ENCODE data around the gene GPR142. TPM values are rescaled to one million over a fixed set of nuclear protein-coding genes. Genes with fewer than 3 reads are reported as not detected.
A peak's percentile ranks its signal among the peaks of the same experiment; 100 is the strongest.

GPR142 gene
- total RNA-seq, 2 donors from 2014 or later, result 0.15 TPM; not detected in 1

DNA sequence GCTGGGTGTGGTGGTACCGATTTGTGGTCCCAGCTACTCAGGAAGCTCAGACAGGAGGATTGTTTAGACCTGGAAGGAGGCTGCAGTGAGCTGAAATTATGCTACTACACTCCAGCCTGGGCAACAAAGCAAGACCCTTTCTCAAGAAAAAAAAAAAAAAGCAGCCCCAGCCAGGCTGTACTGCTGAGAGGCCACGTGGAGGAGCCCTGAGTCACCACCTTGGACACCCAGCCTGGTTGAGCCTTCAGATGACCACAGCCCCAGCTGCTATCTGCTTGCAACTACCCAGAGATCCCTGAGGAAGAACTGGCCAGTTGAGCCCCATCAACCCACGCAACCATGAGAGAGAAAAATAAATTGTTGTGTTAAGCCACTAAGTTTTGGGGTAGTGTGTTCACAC is 41.0 kb downstream of the GPR142 start:
- ATAC-seq (peak in 1 of 2 donors; percentile 65), DNase-seq (no peak)
- intact Hi-C loops (cut with DNase I), result no loop called here

DNA sequence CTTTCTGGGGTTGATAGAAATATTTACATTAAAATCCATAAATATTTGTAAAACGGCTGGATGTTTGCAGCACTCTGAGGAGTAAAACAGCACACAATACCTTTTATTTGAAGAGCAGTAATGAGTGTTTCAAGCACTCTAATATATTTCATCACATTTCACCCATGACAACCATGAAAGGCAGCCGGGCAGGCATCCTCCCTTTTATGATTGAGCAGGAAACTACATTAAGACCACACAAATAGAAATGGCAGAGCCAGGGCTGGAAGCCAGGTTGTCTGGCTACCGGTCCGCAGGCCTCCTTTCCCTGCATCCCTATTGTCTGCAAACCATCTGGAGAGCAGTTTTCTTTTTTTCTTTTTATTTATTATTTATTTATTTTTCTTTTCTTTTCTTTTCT is 41.5 kb downstream of the GPR142 start:
- intact Hi-C loops (cut with DNase I), result no loop called here
- ATAC-seq (no peak), DNase-seq (no peak)

DNA sequence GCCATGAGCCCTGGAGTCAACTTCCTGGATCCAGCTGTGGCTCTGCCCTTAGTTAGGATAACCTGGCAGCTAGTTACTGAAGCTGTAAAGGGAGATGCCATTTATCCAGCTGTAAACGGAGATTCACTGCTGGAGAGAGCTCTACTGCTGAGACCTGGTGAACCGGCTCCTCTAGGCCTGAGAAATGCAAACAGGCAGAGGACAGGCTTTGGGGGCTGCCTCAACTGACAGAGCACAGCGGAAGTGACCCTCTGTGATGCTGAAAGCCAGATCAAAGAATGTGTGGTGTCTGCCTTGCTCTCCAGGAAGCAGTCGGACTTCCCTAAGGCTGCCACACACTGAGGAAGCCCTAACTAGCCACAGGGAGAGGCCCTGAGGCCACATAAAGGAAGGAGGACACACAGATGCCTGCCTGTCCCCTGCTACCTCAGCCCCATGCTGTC is 42.7 kb downstream of the GPR142 start:
- DNase-seq, result no peak
- intact Hi-C loops (cut with DNase I), result no loop called here
- ATAC-seq, result no peak

DNA sequence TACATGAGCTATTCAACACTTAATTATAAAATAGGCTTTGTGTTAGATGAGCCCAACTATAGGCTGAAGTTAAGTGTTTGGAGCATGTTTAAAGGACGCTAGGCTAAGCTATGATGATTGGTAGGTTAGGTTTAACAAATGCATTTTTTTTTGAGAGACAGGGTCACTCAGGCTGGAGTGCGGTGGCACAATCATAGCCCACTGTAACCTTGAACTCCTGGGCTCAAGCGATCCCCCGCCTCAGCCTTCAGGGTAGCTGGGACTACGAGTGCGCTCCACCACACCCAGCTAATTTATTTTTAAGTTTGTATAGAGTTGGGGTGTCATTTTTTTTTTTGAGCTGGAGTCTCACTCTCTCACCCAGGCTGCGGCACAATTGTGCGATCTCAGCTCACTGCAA is 45.3 kb downstream of the GPR142 start:
- DNase-seq (no peak), ATAC-seq (no peak)
- intact Hi-C loops (cut with DNase I), result no loop called here

DNA sequence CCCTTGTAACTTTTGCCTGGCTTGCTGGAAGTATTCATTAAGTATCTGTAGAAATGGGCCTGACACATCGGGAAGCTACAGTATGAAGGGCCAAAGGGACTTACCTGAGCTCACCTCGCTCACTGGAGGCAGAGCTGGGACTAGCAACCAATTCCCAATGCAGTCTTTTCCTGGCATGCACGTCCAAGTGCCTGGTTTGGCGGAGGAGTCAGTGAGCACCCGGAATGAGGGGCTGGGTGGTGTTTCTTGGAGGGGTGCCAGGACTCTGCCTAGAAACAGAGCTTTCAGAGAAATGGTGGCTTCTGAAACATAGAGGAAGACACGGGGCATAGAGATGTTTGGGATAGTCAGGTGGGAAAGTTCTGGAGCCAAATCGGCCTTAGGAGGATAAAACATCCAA is 46.2 kb downstream of the GPR142 start:
- intact Hi-C loops (cut with DNase I), result no loop called here
- no peak for DNase-seq
- ATAC-seq, result no peak

DNA sequence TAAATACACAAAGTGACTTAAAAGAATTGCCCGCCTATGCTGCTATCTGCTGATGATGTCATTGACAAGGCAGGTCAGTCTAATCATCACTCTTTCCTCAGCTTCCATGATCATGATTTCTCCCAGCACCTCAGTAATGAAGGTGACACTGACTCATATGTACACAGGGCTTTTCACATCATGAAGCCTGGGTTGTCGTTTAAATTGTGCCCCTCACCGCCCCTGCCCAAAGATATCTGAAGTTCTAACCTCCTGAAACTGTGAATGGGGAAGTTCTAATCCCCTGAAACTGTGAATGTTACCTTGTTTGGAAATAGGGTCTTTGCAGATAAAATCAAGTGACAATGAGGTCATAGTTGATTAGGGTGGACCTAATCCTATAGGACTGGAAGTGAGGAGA is 47.2 kb downstream of the GPR142 start:
- no peak for DNase-seq
- ATAC-seq, result no peak
- intact Hi-C loops (cut with DNase I), result no loop called here

DNA sequence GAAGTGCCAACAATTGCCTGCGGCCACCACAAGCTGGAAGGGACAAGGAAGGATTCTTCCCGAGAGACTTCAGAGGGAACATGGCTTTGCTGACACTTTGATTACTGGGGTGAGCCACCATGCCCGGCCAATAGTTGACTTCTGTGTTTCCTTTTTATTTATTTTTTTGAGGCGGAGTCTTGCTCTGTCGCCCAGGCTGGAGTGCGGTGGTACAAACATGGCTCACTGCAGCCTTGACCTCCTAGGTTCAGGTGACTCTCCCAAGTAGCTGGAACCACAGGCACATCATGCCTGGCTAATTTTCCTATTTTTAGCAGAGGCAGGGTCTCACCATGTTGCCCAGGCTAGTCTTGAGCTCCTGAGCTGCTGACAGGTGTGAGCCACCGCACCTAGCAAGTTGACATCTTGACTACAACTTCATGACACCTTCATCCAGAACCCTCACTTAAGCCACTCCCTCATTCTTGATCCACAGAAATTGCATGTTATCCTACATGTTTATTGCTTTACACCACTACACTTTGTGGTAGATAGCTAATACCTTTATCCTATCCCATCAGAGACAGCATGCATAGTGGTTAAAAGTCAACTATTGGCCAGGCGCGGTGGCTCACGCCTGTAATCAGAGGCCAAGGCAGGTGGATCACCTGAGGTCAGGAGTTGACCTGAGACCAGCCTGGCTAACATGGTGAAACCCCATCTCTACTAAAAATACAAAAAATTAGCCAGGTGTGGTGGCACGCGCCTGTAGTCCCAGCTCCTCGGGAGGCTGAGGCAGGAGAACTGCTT is 48.5 kb downstream of the GPR142 start:
- no peak for DNase-seq
- no peak for ATAC-seq
- intact Hi-C loops (cut with DNase I), result no loop called here

DNA sequence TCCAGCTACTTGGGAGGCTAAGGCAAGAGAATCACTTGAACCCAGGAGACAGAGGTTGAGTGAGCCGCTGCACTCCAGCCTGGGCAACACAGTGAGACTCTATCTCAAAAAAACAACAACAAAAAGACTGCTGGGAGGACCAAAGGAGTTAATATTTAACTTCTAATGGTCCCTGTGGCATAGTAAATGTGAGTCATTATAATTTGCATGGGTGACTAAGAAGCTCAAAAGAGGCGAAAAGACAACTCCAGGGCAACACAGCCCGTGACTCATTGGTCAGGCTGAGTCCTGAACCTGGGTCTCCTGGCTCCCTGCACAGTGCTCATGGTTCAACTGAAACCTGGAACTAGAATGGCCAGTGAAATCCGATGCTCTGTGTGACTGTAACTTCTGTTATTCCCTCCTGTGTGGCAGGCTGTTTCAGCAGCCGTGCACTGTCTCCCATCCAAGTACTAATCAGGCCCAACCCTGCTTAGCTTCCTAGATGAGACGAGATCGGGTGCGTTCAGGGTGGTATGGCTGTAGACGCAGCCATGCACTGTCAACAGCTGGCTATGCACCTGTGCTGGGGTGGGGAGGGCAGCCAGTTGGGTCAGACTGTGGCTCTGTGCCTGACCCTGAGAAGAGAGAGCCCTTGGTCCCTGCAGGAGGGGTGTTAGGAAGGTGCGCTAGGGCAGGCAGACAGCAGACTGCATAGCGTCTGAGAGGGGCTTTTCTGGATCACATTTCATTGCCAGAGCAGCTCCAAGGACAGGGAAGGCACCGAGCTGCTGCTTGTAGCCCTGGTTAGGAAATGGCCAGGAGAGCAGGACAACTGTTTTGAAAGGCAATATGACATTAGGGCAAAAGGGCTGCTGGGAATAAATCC is 50.1 kb downstream of the GPR142 start:
- intact Hi-C loops (cut with DNase I), result no loop called here
- peak in 1 of 2 donors; percentile 62 for ATAC-seq
- no peak for DNase-seq

DNA sequence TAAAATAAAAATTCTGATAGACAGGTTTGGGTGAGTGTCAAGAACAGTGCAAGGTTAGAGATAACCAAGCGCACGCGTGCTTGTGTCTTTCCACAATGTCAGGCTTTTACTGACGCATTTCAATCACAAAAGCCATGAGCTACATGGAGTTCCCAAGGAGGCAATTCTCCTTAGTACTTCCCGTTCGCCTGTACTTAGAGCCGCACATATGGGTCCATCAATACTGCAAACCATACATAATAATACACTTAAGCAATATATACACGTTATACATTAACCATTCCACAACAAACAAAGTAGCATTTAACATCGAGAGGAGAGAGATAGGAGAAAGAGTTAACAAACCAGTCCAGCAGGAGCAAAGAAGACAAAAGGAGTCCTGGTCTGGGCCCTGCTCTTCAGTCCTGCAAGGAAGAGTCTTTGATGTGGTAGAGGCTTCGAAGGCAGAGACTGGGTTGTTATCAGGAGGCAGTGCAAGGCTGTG is 52.7 kb downstream of the GPR142 start:
- ATAC-seq (no peak), DNase-seq (no peak)
- intact Hi-C loops (cut with DNase I), result no loop called here

Other genes with a start within 250 kb of the GPR142 start
- 100 to 1,000 TPM; 657 to 709 TPM for gene RPL38, start 163.8 kb upstream of the GPR142 start, total RNA-seq
- gene TTYH2, start 153.9 kb upstream of the GPR142 start, total RNA-seq, result 10 to 100 TPM; 15.6 to 23.3 TPM
- gene DNAI2, start 93.3 kb upstream of the GPR142 start, total RNA-seq, result not detected
- gene KIF19, start 41.3 kb upstream of the GPR142 start, total RNA-seq, result 1 to 10 TPM in 1 of 2 donors, under 1 TPM in 1; 0.62 to 1.6 TPM
- gene BTBD17, start 5.6 kb upstream of the GPR142 start, total RNA-seq, result not detected
- gene GPRC5C, start 64.6 kb downstream of the GPR142 start, total RNA-seq, result 10 to 100 TPM; 24.2 to 25.9 TPM
- gene CD300A, start 99.1 kb downstream of the GPR142 start, total RNA-seq, result 1 to 10 TPM; 2.9 to 5.7 TPM
- gene CD300LB, start 164.0 kb downstream of the GPR142 start, total RNA-seq, result under 1 TPM; 0.29 to 0.32 TPM
- 1 to 10 TPM; 1.6 to 2.1 TPM for gene CD300C, start 178.6 kb downstream of the GPR142 start, total RNA-seq
- gene CD300H, start 200.0 kb downstream of the GPR142 start, total RNA-seq, result not detected
- not detected for gene CD300LD, start 224.8 kb downstream of the GPR142 start, total RNA-seq